Measurements from ENCODE around the gene HES3.

GRCh38 chr1:6234502-6235295 lies 9.3 kb upstream of the HES3 start:
- TF ChIP-seq, protein P1, sequence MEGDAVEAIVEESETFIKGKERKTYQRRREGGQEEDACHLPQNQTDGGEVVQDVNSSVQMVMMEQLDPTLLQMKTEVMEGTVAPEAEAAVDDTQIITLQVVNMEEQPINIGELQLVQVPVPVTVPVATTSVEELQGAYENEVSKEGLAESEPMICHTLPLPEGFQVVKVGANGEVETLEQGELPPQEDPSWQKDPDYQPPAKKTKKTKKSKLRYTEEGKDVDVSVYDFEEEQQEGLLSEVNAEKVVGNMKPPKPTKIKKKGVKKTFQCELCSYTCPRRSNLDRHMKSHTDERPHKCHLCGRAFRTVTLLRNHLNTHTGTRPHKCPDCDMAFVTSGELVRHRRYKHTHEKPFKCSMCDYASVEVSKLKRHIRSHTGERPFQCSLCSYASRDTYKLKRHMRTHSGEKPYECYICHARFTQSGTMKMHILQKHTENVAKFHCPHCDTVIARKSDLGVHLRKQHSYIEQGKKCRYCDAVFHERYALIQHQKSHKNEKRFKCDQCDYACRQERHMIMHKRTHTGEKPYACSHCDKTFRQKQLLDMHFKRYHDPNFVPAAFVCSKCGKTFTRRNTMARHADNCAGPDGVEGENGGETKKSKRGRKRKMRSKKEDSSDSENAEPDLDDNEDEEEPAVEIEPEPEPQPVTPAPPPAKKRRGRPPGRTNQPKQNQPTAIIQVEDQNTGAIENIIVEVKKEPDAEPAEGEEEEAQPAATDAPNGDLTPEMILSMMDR (IDR thresholded peaks at IDR 0.05; ENCODE audit: insufficient read depth, low read length, poor library complexity, severe bottlenecking) = no peak
- no peak for TF ChIP-seq EZH2phosphoT487 (conservative IDR thresholded peaks at IDR 0.05; ENCODE audit: low read length)
